Measurements from ENCODE around the gene KCNIP4.
"Not testable (repeated sequence)": the region's sequence is repeated elsewhere in the genome, so short reads cannot be mapped to it uniquely, and the experiment has no call there.

The KCNIP4 gene

DNA sequence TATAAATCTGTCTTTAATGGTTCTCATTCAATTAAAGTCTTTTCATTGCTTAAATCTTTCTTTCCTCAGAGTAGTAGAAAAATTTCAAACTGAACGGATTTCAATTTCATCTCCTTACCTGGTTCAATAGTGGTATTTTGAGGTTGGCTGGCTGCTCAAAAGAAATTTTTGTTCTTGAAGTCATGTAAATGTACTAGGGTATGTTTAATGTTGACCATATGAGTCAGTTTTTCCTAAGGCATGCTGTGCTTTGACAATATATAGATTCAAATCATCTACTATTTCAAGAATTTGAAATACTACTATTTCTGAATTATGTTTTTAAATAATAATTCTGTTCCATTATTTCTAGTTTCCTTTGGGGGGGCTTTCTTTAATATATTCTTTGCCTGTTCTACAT, 1142.9 kb downstream of the KCNIP4 start:
- ChIA-PET POLR2A (no interaction called here), CTCF (no interaction called here)
- TF ChIP-seq FOXK2 (IDR thresholded peaks at IDR 0.05) (no peak), ZNF384 (IDR thresholded peaks at IDR 0.05) (no peak), SP1 (IDR thresholded peaks at IDR 0.05) (no peak), L3MBTL2 (conservative IDR thresholded peaks at IDR 0.05) (no peak), ARNT (IDR thresholded peaks at IDR 0.05) (no peak), LEF1 (IDR thresholded peaks at IDR 0.05; ENCODE audit: borderline replicate concordance) (no peak), SUZ12 (IDR thresholded peaks at IDR 0.05) (no peak), FOXA1 (IDR thresholded peaks at IDR 0.05) (no peak)
- no peak for DNase-seq (ENCODE audit: extremely low spot score)

DNA sequence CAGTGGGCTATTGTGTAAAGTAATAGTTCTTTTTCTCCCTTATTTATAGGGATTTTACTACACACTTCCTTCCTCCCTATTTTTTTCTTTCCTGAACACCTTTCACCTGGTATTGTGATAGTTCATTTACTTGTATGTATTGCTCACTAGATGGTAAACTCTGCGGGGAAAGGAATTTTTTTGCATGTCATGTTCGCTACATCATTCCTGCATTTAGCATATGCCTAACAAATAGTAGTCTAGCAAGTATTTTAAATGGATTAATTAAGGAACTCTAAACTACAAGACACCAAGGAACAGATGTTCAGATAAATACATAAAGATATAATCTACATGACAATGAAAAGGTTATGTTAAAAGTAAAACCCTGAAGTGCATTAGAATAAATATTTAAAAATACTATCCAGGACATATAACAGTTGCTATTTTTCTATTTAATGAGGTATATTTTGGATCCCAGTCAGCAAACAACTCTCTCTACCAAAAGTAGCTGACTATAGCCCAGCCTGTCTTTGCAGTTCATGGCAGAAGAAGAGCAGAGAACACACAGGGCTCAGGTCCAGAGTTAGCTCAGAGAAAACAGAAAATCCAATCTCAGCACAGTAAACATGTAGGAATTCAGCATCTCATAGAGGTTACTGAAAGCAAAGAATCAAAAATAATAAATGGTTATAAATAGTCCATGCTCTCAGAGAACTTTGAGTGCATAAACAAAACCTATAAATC, 1160.5 kb downstream of the KCNIP4 start:
- POLR2A ChIA-PET: no interaction called here
- no peak for DNase-seq (ENCODE audit: extremely low spot score)
- CTCF ChIA-PET: no interaction called here
- TF ChIP-seq ZNF384 (IDR thresholded peaks at IDR 0.05): no peak
- TF ChIP-seq SUZ12 (IDR thresholded peaks at IDR 0.05): no peak
- TF ChIP-seq BHLHE40 (IDR thresholded peaks at IDR 0.05; ENCODE audit: borderline replicate concordance): no peak
- TF ChIP-seq FOXM1 (IDR thresholded peaks at IDR 0.05; ENCODE audit: borderline replicate concordance): no peak
- TF ChIP-seq, protein P1, sequence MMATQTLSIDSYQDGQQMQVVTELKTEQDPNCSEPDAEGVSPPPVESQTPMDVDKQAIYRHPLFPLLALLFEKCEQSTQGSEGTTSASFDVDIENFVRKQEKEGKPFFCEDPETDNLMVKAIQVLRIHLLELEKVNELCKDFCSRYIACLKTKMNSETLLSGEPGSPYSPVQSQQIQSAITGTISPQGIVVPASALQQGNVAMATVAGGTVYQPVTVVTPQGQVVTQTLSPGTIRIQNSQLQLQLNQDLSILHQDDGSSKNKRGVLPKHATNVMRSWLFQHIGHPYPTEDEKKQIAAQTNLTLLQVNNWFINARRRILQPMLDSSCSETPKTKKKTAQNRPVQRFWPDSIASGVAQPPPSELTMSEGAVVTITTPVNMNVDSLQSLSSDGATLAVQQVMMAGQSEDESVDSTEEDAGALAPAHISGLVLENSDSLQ (IDR thresholded peaks at IDR 0.05): no peak
- TF ChIP-seq FOXK2 (IDR thresholded peaks at IDR 0.05): no peak
- no peak for TF ChIP-seq FOXA1 (IDR thresholded peaks at IDR 0.05)
- TF ChIP-seq ELF4 (IDR thresholded peaks at IDR 0.05): no peak
- TF ChIP-seq CTBP1 (IDR thresholded peaks at IDR 0.05; ENCODE audit: borderline replicate concordance): no peak
- TF ChIP-seq L3MBTL2 (conservative IDR thresholded peaks at IDR 0.05): no peak
- TF ChIP-seq SP1 (IDR thresholded peaks at IDR 0.05): no peak
- TF ChIP-seq ARNT (IDR thresholded peaks at IDR 0.05): no peak
- TF ChIP-seq TARDBP (IDR thresholded peaks at IDR 0.05): no peak
- TF ChIP-seq HDGF (IDR thresholded peaks at IDR 0.05; ENCODE audit: borderline replicate concordance): no peak

DNA sequence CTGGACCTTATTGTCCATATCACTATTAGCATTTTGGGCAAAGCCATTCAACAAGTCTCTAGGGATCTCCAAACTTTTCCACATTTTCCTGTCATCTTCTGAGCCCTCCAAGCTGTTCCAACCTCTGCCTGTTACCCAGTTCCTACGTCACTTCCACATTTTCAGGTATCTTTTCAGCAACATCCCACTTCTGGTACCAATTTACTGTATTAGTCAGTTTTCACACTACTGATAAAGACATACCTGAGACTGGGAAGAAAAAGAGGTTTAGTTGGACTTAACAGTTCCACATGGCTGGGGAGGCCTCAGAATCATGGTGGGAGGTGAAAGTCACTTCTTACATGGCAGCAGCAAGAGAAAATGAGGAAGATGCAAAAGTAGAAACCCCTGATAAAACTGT, 1165.4 kb downstream of the KCNIP4 start:
- CTCF ChIA-PET: not testable (repeated sequence)

DNA sequence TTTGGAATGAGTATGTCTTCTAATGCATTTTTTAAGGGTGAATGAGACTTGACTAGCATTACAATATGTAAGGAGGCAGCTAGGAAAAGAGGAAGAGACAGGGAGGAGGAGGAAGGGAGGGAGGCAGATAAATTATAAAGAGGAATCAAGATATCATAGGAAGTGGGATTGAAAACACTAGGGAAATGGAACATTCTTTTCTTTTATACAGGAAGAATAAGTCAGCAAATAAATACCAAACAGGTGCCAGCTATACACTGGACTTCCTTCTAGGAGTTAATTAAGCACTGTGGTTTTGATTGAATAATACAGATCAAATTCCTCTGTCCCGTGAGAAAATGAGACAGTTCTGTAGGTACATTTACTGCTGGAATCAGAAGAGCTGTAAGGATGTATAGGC, 1169.7 kb downstream of the KCNIP4 start:
- POLR2A ChIA-PET: no interaction called here
- CTCF ChIA-PET: no interaction called here
- DNase-seq (ENCODE audit: extremely low spot score): no peak
- TF ChIP-seq CTBP1 (IDR thresholded peaks at IDR 0.05; ENCODE audit: borderline replicate concordance) (no peak), ZNF384 (IDR thresholded peaks at IDR 0.05) (no peak), SP1 (IDR thresholded peaks at IDR 0.05) (no peak), NFRKB (IDR thresholded peaks at IDR 0.05) (no peak), HDGF (IDR thresholded peaks at IDR 0.05; ENCODE audit: borderline replicate concordance) (no peak), L3MBTL2 (conservative IDR thresholded peaks at IDR 0.05) (no peak), FOXK2 (IDR thresholded peaks at IDR 0.05) (no peak)

More for the DNA sequence above, 1165.4 kb downstream of the KCNIP4 start:
- POLR2A ChIA-PET; DNase-seq (ENCODE audit: extremely low spot score): not testable (repeated sequence)

DNA sequence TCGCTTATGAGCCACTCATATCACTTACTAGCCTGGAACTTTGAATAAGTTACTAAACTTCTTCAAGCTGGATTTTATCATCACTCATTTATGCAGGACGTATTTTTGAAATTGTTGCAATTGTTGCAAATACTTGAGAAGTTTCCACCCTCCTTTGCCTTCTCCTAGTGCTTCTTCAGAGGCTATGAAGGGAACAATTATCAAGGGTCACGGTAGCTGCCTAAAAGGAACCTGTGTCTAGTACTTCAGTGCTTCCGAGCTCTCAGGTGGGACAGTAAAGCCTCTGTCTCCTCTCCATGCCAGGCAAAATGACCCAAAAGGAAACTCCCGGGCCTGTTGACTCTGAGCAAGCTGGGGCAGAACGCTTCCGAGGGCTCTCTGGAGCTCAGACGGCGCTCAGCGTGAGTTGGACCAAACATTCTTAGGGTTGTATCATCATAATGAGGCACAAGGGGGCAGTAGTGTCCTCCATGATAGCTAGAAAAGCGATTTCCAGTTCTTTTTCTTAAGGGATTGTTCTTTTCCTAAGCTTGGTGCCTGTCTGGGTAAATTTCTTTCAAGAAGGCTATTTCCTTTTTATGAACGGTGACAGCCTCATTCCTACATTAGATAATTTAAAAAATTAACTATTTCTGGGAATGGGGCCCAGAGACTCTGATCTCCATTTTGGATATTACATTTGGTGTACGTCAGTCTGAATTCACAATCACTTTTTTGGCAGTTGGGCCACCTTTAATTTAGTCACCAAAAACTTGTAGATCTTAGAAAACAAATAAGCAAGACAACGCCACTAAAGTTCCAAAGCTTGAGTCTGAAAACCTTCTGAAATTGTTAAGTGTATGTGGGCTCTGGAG, 1175.2 kb downstream of the KCNIP4 start:
- TF ChIP-seq LEF1 (IDR thresholded peaks at IDR 0.05; ENCODE audit: borderline replicate concordance): no peak
- TF ChIP-seq, protein P1 (IDR thresholded peaks at IDR 0.05): no peak
- no peak for TF ChIP-seq NFRKB (IDR thresholded peaks at IDR 0.05)
- TF ChIP-seq SUZ12 (IDR thresholded peaks at IDR 0.05): no peak
- TF ChIP-seq BHLHE40 (IDR thresholded peaks at IDR 0.05; ENCODE audit: borderline replicate concordance): no peak
- no peak for TF ChIP-seq FOXM1 (IDR thresholded peaks at IDR 0.05; ENCODE audit: borderline replicate concordance)
- no peak for TF ChIP-seq FOXA1 (IDR thresholded peaks at IDR 0.05)
- TF ChIP-seq FOXK2 (IDR thresholded peaks at IDR 0.05): no peak
- no peak for TF ChIP-seq L3MBTL2 (conservative IDR thresholded peaks at IDR 0.05)
- TF ChIP-seq TARDBP (IDR thresholded peaks at IDR 0.05): no peak
- TF ChIP-seq ZNF384 (IDR thresholded peaks at IDR 0.05): no peak
- TF ChIP-seq ELF4 (IDR thresholded peaks at IDR 0.05): no peak
- no peak for TF ChIP-seq SP1 (IDR thresholded peaks at IDR 0.05)
- TF ChIP-seq CTBP1 (IDR thresholded peaks at IDR 0.05; ENCODE audit: borderline replicate concordance): no peak
- peak; percentile 55 for DNase-seq (ENCODE audit: extremely low spot score)
- ChIA-PET CTCF (interaction anchor here (0.6 to 2.4 kb wide), 11 partner anchors 8 to 697 kb away, joined by 3 to 10 read pairs (median 3); no protein-coding TSS in a partner anchor), POLR2A (no interaction called here)

DNA sequence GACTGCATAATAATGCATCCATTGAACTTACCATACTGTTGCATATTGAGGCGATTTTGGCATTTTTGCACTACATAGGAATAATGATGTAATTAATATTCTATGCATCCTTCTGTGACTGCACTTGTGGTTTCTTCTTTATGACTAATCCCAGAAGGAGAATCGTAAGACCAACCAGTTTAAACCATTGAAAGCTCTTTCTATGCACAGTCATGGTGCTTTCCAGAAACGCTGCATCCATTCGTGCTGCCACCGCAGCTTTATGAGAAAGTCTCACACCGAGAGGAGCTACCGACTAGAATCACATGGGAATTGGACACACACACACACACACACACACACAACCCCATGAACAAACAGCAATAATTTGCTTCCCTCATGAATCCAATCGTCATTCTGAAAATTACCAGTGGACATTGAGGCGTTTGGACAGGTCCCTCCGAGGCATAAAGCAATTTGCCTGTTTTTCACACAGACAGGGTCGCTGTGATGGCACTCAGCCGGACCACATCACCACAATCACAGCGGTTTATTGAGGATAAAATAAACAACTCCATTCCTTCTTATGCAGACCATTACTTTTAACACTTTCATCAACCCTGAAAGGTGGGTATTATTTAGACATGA, 1184.1 kb downstream of the KCNIP4 start:
- ChIA-PET CTCF (interaction anchor here (1.5 kb wide), 1 partner anchor 9 kb away, joined by 5 read pairs; no protein-coding TSS in a partner anchor), POLR2A (no interaction called here)
- TF ChIP-seq LEF1 (IDR thresholded peaks at IDR 0.05; ENCODE audit: borderline replicate concordance) (no peak), HDGF (IDR thresholded peaks at IDR 0.05; ENCODE audit: borderline replicate concordance) (no peak), SP1 (IDR thresholded peaks at IDR 0.05) (no peak), NFRKB (IDR thresholded peaks at IDR 0.05) (no peak), ARNT (IDR thresholded peaks at IDR 0.05) (no peak), ELF4 (IDR thresholded peaks at IDR 0.05) (no peak)
- TF ChIP-seq, protein P1 (IDR thresholded peaks at IDR 0.05): no peak
- DNase-seq (ENCODE audit: extremely low spot score): no peak

Measured in HEK293T (cell line).